SK-N-SH (cell line): ENCODE data around the gene FAM53C. TPM values are rescaled to one million over a fixed set of nuclear protein-coding genes. Genes with fewer than 3 reads are reported as not detected.

Experiments used
- CTCF ChIA-PET: fragments of 300-600, 350-600 bp; formaldehyde crosslinking; extraction: SDS; loops from one replicate; lab custom pipeline; 2021; lab: Yijun Ruan, JAX
- POLR2A ChIA-PET: fragments of 350-600 bp; sonication (Branson Sonifier 250); formaldehyde crosslinking; extraction: SDS; loops from one replicate; lab custom pipeline; 2020; ENCODE audit warnings: antibody characterized with exemption, inconsistent platforms; lab: Yijun Ruan, JAX
- DNase-seq: peaks from one replicate; pipeline ENCODE4 v3.0.0; 2012
- H2AFZ ChIP-seq: fragments of 200-600 bp; sonication (generic); 2 replicates; pipeline ENCODE4 v1.8.1; 2016; ENCODE audit warnings: antibody characterized with exemption, mild to moderate bottlenecking, low read depth
- H3F3A ChIP-seq: fragments of 200-600 bp; sonication (generic); replicated peaks from 2 replicates; pipeline ENCODE3; 2016; ENCODE audit warnings: antibody characterized with exemption, mild to moderate bottlenecking; ENCODE audit not compliant: insufficient read depth
- H3K27ac ChIP-seq, 2 experiments: fragments of 200-500 bp in 1 of 2; fragments of 200-600 bp in 1 of 2; sonication (Bioruptor generic) in 1 of 2; sonication (generic), shearing (Covaris generic) in 1 of 2; 2 replicates each; pipeline versions ENCODE4 v1.5.1 to v1.6.1; 2014 to 2016; ENCODE audit warnings: low read depth in 2 of 2, inconsistent platforms in 1 of 2, low read length in 1 of 2, mild to moderate bottlenecking in 1 of 2, mixed read lengths in 1 of 2
- H3K27me3 ChIP-seq: fragments of 200-600 bp; sonication (generic), shearing (Covaris generic); 2 replicates; pipeline ENCODE4 v1.6.1; 2016; ENCODE audit warnings: mixed run types; ENCODE audit not compliant: insufficient read depth
- H3K36me3 ChIP-seq, 2 experiments: fragments of 200-500 bp in 1 of 2; fragments of 200-600 bp in 1 of 2; sonication (Bioruptor generic) in 1 of 2; sonication (generic) in 1 of 2; replicated peaks in 1 of 2; 2 replicates each; pipeline versions ENCODE3 to v1.5.1; 2014 to 2016; ENCODE audit warnings: low read length in 1 of 2, mild to moderate bottlenecking in 1 of 2; ENCODE audit not compliant: insufficient read depth in 2 of 2, control insufficient read depth in 1 of 2
- H3K4me1 ChIP-seq, 2 experiments: fragments of 200-500 bp in 1 of 2; fragments of 200-600 bp in 1 of 2; sonication (Bioruptor generic) in 1 of 2; sonication (generic), shearing (Covaris generic) in 1 of 2; 2 replicates each; pipeline versions ENCODE4 v1.5.1 to v1.6.1; 2014 to 2016; ENCODE audit warnings: low read depth in 1 of 2, low read length in 1 of 2, mixed run types in 1 of 2; ENCODE audit not compliant: insufficient read depth in 2 of 2, control insufficient read depth in 1 of 2
- H3K4me2 ChIP-seq: fragments of 200-600 bp; sonication (generic), shearing (Covaris generic); 2 replicates; pipeline ENCODE4 v1.6.1; 2017; ENCODE audit warnings: mixed run types
- H3K4me3 ChIP-seq, 2 experiments: fragments of 200-500 bp in 1 of 2; fragments of 200-600 bp in 1 of 2; sonication (Bioruptor generic) in 1 of 2; sonication (generic), shearing (Covaris generic) in 1 of 2; 2 replicates each; pipeline versions ENCODE4 v1.5.1 to v1.8.1; 2014 to 2016; ENCODE audit warnings: low read depth in 2 of 2, inconsistent platforms in 1 of 2, low read length in 1 of 2, mild to moderate bottlenecking in 1 of 2, mixed read lengths in 1 of 2, moderate library complexity in 1 of 2
- H3K79me2 ChIP-seq: fragments of 200-600 bp; sonication (generic); 2 replicates; pipeline ENCODE4 v1.8.1; 2017; ENCODE audit warnings: mild to moderate bottlenecking; ENCODE audit not compliant: insufficient read depth
- H3K9ac ChIP-seq: fragments of 200-600 bp; sonication (generic); 2 replicates; pipeline ENCODE4 v1.6.1; 2017; ENCODE audit warnings: mixed run types
- H3K9me2 ChIP-seq: fragments of 200-600 bp; sonication (generic); 2 replicates; pipeline ENCODE4 v1.6.1; 2017; ENCODE audit warnings: mixed run types
- H3K9me3 ChIP-seq: fragments of 200-600 bp; sonication (generic); 2 replicates; pipeline ENCODE4 v1.6.1; 2017; ENCODE audit warnings: mixed run types, mild to moderate bottlenecking, moderate library complexity
- H4K20me1 ChIP-seq: fragments of 200-600 bp; sonication (generic); 2 replicates; pipeline ENCODE4 v1.6.1; 2017; ENCODE audit warnings: mild to moderate bottlenecking, mixed run types; ENCODE audit not compliant: insufficient read depth
- EP300 ChIP-seq, 2 experiments: IDR thresholded peaks; 2 replicates each; pipeline versions ENCODE4 v1.4.0 to v1.6.1; 2012; ENCODE audit warnings: borderline replicate concordance in 1 of 2, low read depth in 1 of 2, low read length in 1 of 2
- EZH2phosphoT487 ChIP-seq: fragments of 200-600 bp; sonication (generic); IDR thresholded peaks from 2 replicates; pipeline ENCODE4 v1.6.1; 2017; ENCODE audit warnings: low read depth, mixed run types, mild to moderate bottlenecking, antibody characterized with exemption, moderate library complexity, borderline replicate concordance
- FOXJ3 ChIP-seq: sonication (generic); formaldehyde crosslinking; IDR thresholded peaks from 2 replicates; pipeline ENCODE4 v1.5.1; 2020; ENCODE audit warnings: mild to moderate bottlenecking, missing genetic modification reagents
- GABPA ChIP-seq: IDR thresholded peaks from 2 replicates; pipeline ENCODE4 v1.4.0; 2012; ENCODE audit warnings: low read depth, mild to moderate bottlenecking
- IRF3 ChIP-seq: fragments of 150-350 bp; IDR thresholded peaks from 2 replicates; pipeline ENCODE4 v1.6.1; 2016; ENCODE audit warnings: mild to moderate bottlenecking, low read depth, low read length
- RCOR1 ChIP-seq: fragments of 150-350 bp; IDR thresholded peaks from 2 replicates; pipeline ENCODE4 v1.6.1; 2017; ENCODE audit warnings: antibody characterized with exemption, low read length
- REST ChIP-seq: IDR thresholded peaks from 2 replicates; pipeline ENCODE4 v1.6.1; 2012; ENCODE audit warnings: mild to moderate bottlenecking, low read depth, low read length, moderate library complexity
- RFX5 ChIP-seq: IDR thresholded peaks from 2 replicates; pipeline ENCODE4 v1.6.1; 2012; ENCODE audit warnings: mild to moderate bottlenecking, improper control_type of control experiment, low read length
- RXRA ChIP-seq: IDR thresholded peaks from 2 replicates; pipeline ENCODE4 v1.4.0; 2012; ENCODE audit warnings: low read depth, mild to moderate bottlenecking, borderline replicate concordance
- SIN3A ChIP-seq: IDR thresholded peaks from 2 replicates; pipeline ENCODE4 v1.6.1; 2012; ENCODE audit warnings: low read depth, mild to moderate bottlenecking, low read length, moderate library complexity, borderline replicate concordance
- USF1 ChIP-seq: IDR thresholded peaks from 2 replicates; pipeline ENCODE4 v1.4.0; 2012; ENCODE audit warnings: low read depth, borderline replicate concordance
- YY1 ChIP-seq: IDR thresholded peaks from 2 replicates; pipeline ENCODE4 v1.4.0; 2012; ENCODE audit warnings: low read depth, mild to moderate bottlenecking
- WGBS: methylation state at CpG from one replicate; pipeline ENCODE4 v1.1.6; 2017; ENCODE audit warnings: low lambda C conversion rate; 5-methylcytosine and 5-hydroxymethylcytosine counted together
- polyA plus RNA-seq, 3 experiments: library from polyadenylated mRNA; depleted of rRNA; stranded (reverse); fragments of >200 nt; gene quantifications; 2 replicates each; pipeline ENCODE4 v1.2.3, GENCODE V29; 2012

FAM53C gene
- polyA plus RNA-seq, 1 of the 3 experiments (the other 2 are of a cell fraction) = 14.5 TPM

GRCh38 chr5:138330813-138331448 lies 7.1 kb upstream of the FAM53C start:
- DNase-seq = no peak
- POLR2A ChIA-PET = interaction anchor here (0.6 to 1.2 kb wide), 3 partner anchors 22 to 134 kb away, joined by 3 to 4 read pairs (median 4); partner anchors contain the start of genes EGR1 and KDM3B
- CTCF ChIA-PET = interaction anchor here (13.2 kb wide), 1 partner anchor 20 kb away, joined by 239 read pairs; the partner anchor contains the start of gene KDM3B

More at GRCh38 chr5:138330813-138331448, 7.1 kb upstream of the FAM53C start:
- Histone ChIP-seq H3K27ac (peak overlapping the region in 1 of 2 experiments; percentile 56; a peak in 3 of 4 replicates), H2AFZ (peak overlapping the region; percentile 100), H3K9me2 (no peaks in the 10 kb centered on the region), H3F3A (peaks cover 4% of the 10 kb centered on the region), H3K27me3 (no peaks in the 10 kb centered on the region), H3K9ac (peak overlapping the region; percentile 84), H3K79me2 (peaks cover 20% of the 10 kb centered on the region; the same call in 1 of the 2 replicates), H3K4me1 (peaks cover 0 to 9% of the 10 kb centered on the region in 2 experiments; a peak in 1 of 4 replicates), H3K4me3 (peak overlapping the region; percentile 69 to 95), H3K9me3 (no peaks in the 10 kb centered on the region), H4K20me1 (no peaks in the 10 kb centered on the region), H3K4me2 (peak overlapping the region; percentile 98), H3K36me3 (peaks cover 0 to 6% of the 10 kb centered on the region in 2 experiments)
- TF ChIP-seq EZH2phosphoT487 (no peak), EP300 (IDR thresholded peaks at IDR 0.05; ENCODE audit: borderline replicate concordance in 1 of 2, low read depth in 1 of 2, low read length in 1 of 2) (no peak), RCOR1 (no peak), IRF3 (no peak), GABPA (no peak), USF1 (no peak), RFX5 (no peak), RXRA (no peak), YY1 (no peak), SIN3A (no peak), FOXJ3 (no peak), REST (no peak)
- 5% methylated on average over 12 of the region's 12 CpGs for WGBS
